GM23338 (cell line): ENCODE results near the gene NENF. TPM values are rescaled to one million over a fixed set of nuclear protein-coding genes. Genes with fewer than 3 reads are reported as not detected.
A peak's percentile ranks its signal among the peaks of the same experiment; 100 is the strongest.

Experiments used
- ATAC-seq: fragments of 200-7000 bp; cut with Tn5 transposase; 3 replicates; pipeline ENCODE4 v1.9.1; 2020
- DNase-seq: peaks from one replicate; pipeline ENCODE4 v3.0.0-alpha.2; 2015; ENCODE audit warnings: low spot score
- H2AFZ ChIP-seq: fragments of 200-600 bp; sonication (generic); 2 replicates; pipeline ENCODE4 v1.8.0; 2016; ENCODE audit warnings: antibody characterized with exemption, mild to moderate bottlenecking, moderate library complexity
- H3F3A ChIP-seq: fragments of 200-600 bp; sonication (generic); replicated peaks from 2 replicates; pipeline ENCODE4 v1.8.0; 2017; ENCODE audit warnings: antibody characterized with exemption, mixed run types, low read depth
- H3K27ac ChIP-seq: fragments of 200-600 bp; sonication (generic); 2 replicates; pipeline ENCODE4 v1.6.1; 2016; ENCODE audit warnings: low read depth
- H3K27me3 ChIP-seq: fragments of 200-600 bp; sonication (generic); 2 replicates; pipeline ENCODE4 v1.8.0; 2016; ENCODE audit warnings: mild to moderate bottlenecking, mixed run types, moderate library complexity; ENCODE audit not compliant: insufficient read depth
- H3K36me3 ChIP-seq: fragments of 200-600 bp; sonication (generic); 2 replicates; pipeline ENCODE4 v1.8.0; 2016; ENCODE audit warnings: mild to moderate bottlenecking; ENCODE audit not compliant: insufficient read depth
- H3K4me1 ChIP-seq: fragments of 200-600 bp; sonication (generic); 2 replicates; pipeline ENCODE4 v1.8.0; 2016; ENCODE audit warnings: mild to moderate bottlenecking, moderate library complexity; ENCODE audit not compliant: insufficient read depth
- H3K4me2 ChIP-seq: fragments of 200-600 bp; sonication (generic); 2 replicates; pipeline ENCODE4 v1.7.1; 2017; ENCODE audit warnings: mixed run types
- H3K4me3 ChIP-seq: fragments of 200-600 bp; sonication (generic); 2 replicates; pipeline ENCODE4 v1.6.1; 2016; ENCODE audit warnings: mixed run types
- H3K79me2 ChIP-seq: fragments of 200-600 bp; sonication (generic); replicated peaks from 2 replicates; pipeline ENCODE4 v1.8.0; 2017; ENCODE audit warnings: mild to moderate bottlenecking; ENCODE audit not compliant: insufficient read depth
- H3K9me2 ChIP-seq: fragments of 200-600 bp; sonication (generic); 2 replicates; pipeline ENCODE4 v1.8.0; 2017; ENCODE audit not compliant: insufficient read depth
- H4K20me1 ChIP-seq: fragments of 200-600 bp; sonication (generic); replicated peaks from 2 replicates; pipeline ENCODE4 v1.8.0; 2017; ENCODE audit warnings: mild to moderate bottlenecking; ENCODE audit not compliant: insufficient read depth
- H3K27ac Mint-ChIP-seq: 2 replicates; pipeline ENCODE4 v1.8.0; 2020; ENCODE audit warnings: inconsistent platforms, mild to moderate bottlenecking, moderate library complexity, mixed read lengths
- H3K27me3 Mint-ChIP-seq: 3 replicates; pipeline ENCODE4 v1.8.0; 2022; ENCODE audit warnings: low read depth, mild to moderate bottlenecking, moderate library complexity, mixed read lengths, inconsistent platforms; ENCODE audit not compliant: insufficient read depth, poor library complexity
- H3K36me3 Mint-ChIP-seq: 3 replicates; pipeline ENCODE4 v1.8.0; 2021; ENCODE audit warnings: low read depth, mild to moderate bottlenecking, inconsistent platforms, moderate library complexity, mixed read lengths
- H3K4me1 Mint-ChIP-seq: 3 replicates; pipeline ENCODE4 v1.8.0; 2020; ENCODE audit warnings: mild to moderate bottlenecking, inconsistent platforms, mixed read lengths
- H3K4me3 Mint-ChIP-seq: 3 replicates; pipeline ENCODE4 v1.8.0; 2021; ENCODE audit warnings: moderate library complexity, mild to moderate bottlenecking, inconsistent platforms, mixed read lengths
- H3K9me3 Mint-ChIP-seq: 3 replicates; pipeline ENCODE4 v1.8.0; 2020; ENCODE audit warnings: moderate library complexity, mild to moderate bottlenecking, inconsistent platforms, mixed read lengths
- CREB1 ChIP-seq: fragments of 250-450 bp; sonication (Bioruptor Pico); IDR thresholded peaks from 2 replicates; pipeline ENCODE4 v1.5.0; 2020; ENCODE audit warnings: low read depth, mild to moderate bottlenecking, moderate library complexity
- EZH2phosphoT487 ChIP-seq: fragments of 200-600 bp; sonication (generic); IDR thresholded peaks from one replicate; pipeline ENCODE4 v1.8.1; 2018; ENCODE audit warnings: antibody characterized with exemption; ENCODE audit not compliant: unreplicated experiment
- REST ChIP-seq: IDR thresholded peaks from one replicate; pipeline ENCODE4 v1.6.1; 2018; ENCODE audit warnings: antibody characterized with exemption; ENCODE audit not compliant: unreplicated experiment
- STAT1 ChIP-seq: IDR thresholded peaks from one replicate; pipeline ENCODE4 v1.6.1; 2016; ENCODE audit warnings: antibody characterized with exemption; ENCODE audit not compliant: unreplicated experiment
- ZNF114 ChIP-seq: fragments of 250-450 bp; sonication (Bioruptor Pico); IDR thresholded peaks from 2 replicates; pipeline ENCODE4 v1.5.0; 2020; ENCODE audit warnings: mild to moderate bottlenecking, moderate library complexity
- ZNF331 ChIP-seq: fragments of 250-450 bp; sonication (Bioruptor Pico); IDR thresholded peaks from 2 replicates; pipeline ENCODE4 v1.5.0; 2020; ENCODE audit warnings: low read depth, mild to moderate bottlenecking, moderate library complexity
- polyA plus RNA-seq: library from polyadenylated mRNA; unstranded; fragments of >200 nt; fragmentation: Nextera tagmentation; extraction: Ambion mirVana; gene quantifications from 2 replicates; pipeline ENCODE4 v1.2.1, GENCODE V29; 2016
- total RNA-seq: library from RNA; depleted of rRNA; stranded (reverse); fragments of >200 nt; shearing (Covaris generic); gene quantifications from 2 replicates; pipeline ENCODE4 v1.2.3, GENCODE V29; 2014
- TF ChIP-seq, protein P1 (sequence below): IDR thresholded peaks from 2 replicates; pipeline ENCODE4 v1.6.1; 2016; ENCODE audit warnings: antibody characterized with exemption
- TF ChIP-seq, protein P2 (sequence below), 2 experiments: fragments of 200-600 bp in 1 of 2; sonication (generic) in 1 of 2; conservative IDR thresholded peaks; 2 replicates each; pipeline versions ENCODE4 v1.5.1 to v1.6.1; 2016 to 2017; ENCODE audit warnings: antibody characterized with exemption in 2 of 2, low read depth in 2 of 2, mild to moderate bottlenecking in 2 of 2, moderate library complexity in 1 of 2

NENF gene
- total and polyA plus RNA-seq, 2 experiments from 2014 or later: 27.6 to 60.7 TPM

DNA sequence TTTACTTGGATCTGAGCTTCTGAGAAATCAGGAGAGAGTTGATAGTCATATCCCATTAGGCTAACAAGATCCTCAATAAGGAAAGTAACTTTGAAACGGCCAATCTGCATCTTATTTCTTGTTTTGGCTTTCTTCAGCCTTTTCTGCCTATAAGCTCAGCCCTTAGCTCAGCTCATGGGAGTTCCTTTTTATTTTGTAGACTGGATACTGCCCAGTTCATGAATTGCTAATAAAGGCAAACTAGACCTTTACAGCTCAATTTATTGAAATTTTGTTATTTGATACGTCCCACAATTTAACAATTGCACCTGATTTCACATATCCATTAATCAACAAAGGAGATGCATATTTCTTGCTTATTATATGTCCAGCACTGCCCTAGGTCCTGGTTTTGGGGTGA, 22.7 kb downstream of the NENF start:
- no peak for DNase-seq
- Mint-ChIP-seq H3K4me3 (no peak overlapping the region), H3K9me3 (peaks cover 3% of the 10 kb centered on the region; the same call in 1 of the 3 replicates), H3K36me3 (no peaks in the 10 kb centered on the region; the same call in 2 of the 3 replicates), H3K4me1 (no peaks in the 10 kb centered on the region; the same call in 2 of the 3 replicates), H3K27ac (no peak overlapping the region), H3K27me3 (peaks cover 4% of the 10 kb centered on the region)
- Histone ChIP-seq H3K27me3 (no peaks in the 10 kb centered on the region), H3K36me3 (no peaks in the 10 kb centered on the region), H3K79me2 (no peaks in the 10 kb centered on the region), H3F3A (no peaks in the 10 kb centered on the region), H4K20me1 (no peaks in the 10 kb centered on the region), H3K4me1 (no peaks in the 10 kb centered on the region), H3K9me2 (no peaks in the 10 kb centered on the region), H3K4me3 (no peak overlapping the region), H3K27ac (no peak overlapping the region), H3K4me2 (no peak overlapping the region), H2AFZ (no peak overlapping the region; the same call in 1 of the 2 replicates)
- TF ChIP-seq STAT1 (no peak), CREB1 (no peak), EZH2phosphoT487 (no peak), REST (no peak), ZNF331 (CRISPR knock-in tag) (no peak), ZNF114 (CRISPR knock-in tag) (no peak)
- ATAC-seq: no peak

DNA sequence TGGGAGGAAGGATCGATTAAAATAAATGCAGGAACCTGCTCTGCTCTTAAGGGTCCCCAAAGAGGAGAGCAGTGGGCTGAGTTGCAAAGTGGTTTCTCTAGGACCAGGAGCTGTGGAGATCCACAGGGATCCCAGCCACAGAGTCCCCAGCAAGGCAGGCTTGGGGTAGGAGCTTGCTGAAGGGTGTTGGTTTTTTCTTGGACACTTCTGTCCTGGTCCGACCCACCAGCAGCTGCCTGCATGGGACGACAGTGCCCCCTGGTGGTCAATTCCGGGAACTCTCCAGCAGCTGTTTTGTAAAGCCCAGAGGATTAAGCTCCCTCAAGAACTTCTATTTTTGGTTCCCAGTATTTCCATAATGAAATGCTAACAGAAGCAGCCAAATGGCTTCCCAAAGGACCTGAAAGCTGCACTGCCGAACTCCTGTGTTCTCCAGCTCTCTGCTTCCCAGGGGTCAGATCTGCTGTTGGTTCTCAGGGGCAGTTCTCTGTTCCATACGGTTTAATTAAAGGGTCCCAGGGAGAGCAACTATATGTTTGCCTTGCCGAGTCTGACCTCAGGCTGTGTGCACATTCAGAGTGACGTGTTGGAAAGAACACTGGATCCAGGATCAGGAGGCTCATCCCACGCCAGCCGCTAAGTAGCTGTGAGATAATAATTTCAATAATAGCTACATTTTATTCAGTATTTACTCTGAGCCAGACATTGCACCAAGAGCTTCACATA, 23.2 kb downstream of the NENF start:
- peaks cover 4% of the 10 kb centered on the region for H3K27me3 Mint-ChIP-seq
- H3K9me2 ChIP-seq: no peaks in the 10 kb centered on the region

More for the DNA sequence above, 23.2 kb downstream of the NENF start:
- H3K36me3 ChIP-seq: no peaks in the 10 kb centered on the region
- H3K4me2 ChIP-seq: no peak overlapping the region
- Mint-ChIP-seq H3K4me3 (no peak overlapping the region), H3K9me3 (peaks cover 3% of the 10 kb centered on the region; the same call in 1 of the 3 replicates), H3K4me1 (no peaks in the 10 kb centered on the region; the same call in 2 of the 3 replicates), H3K36me3 (no peaks in the 10 kb centered on the region; the same call in 2 of the 3 replicates), H3K27ac (no peak overlapping the region)
- TF ChIP-seq, protein P1, sequence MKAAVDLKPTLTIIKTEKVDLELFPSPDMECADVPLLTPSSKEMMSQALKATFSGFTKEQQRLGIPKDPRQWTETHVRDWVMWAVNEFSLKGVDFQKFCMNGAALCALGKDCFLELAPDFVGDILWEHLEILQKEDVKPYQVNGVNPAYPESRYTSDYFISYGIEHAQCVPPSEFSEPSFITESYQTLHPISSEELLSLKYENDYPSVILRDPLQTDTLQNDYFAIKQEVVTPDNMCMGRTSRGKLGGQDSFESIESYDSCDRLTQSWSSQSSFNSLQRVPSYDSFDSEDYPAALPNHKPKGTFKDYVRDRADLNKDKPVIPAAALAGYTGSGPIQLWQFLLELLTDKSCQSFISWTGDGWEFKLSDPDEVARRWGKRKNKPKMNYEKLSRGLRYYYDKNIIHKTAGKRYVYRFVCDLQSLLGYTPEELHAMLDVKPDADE: no peak
- TF ChIP-seq, protein P2, sequence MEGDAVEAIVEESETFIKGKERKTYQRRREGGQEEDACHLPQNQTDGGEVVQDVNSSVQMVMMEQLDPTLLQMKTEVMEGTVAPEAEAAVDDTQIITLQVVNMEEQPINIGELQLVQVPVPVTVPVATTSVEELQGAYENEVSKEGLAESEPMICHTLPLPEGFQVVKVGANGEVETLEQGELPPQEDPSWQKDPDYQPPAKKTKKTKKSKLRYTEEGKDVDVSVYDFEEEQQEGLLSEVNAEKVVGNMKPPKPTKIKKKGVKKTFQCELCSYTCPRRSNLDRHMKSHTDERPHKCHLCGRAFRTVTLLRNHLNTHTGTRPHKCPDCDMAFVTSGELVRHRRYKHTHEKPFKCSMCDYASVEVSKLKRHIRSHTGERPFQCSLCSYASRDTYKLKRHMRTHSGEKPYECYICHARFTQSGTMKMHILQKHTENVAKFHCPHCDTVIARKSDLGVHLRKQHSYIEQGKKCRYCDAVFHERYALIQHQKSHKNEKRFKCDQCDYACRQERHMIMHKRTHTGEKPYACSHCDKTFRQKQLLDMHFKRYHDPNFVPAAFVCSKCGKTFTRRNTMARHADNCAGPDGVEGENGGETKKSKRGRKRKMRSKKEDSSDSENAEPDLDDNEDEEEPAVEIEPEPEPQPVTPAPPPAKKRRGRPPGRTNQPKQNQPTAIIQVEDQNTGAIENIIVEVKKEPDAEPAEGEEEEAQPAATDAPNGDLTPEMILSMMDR (conservative IDR thresholded peaks at IDR 0.05; ENCODE audit: low read depth in 2 of 2): peak; percentile 95 to 98
- H3K27me3 ChIP-seq: no peaks in the 10 kb centered on the region
- peak; percentile 87 for DNase-seq
- H4K20me1 ChIP-seq: no peaks in the 10 kb centered on the region
- H3K4me1 ChIP-seq: no peaks in the 10 kb centered on the region
- no peaks in the 10 kb centered on the region for H3K79me2 ChIP-seq
- no peak overlapping the region for H3K4me3 ChIP-seq
- H2AFZ ChIP-seq: no peak overlapping the region
- no peaks in the 10 kb centered on the region for H3F3A ChIP-seq
- ATAC-seq: peak; percentile 85
- H3K27ac ChIP-seq: no peak overlapping the region
